H9 (cell line): Measurements from ENCODE around the gene SPRED3. TPM values are rescaled to one million over a fixed set of nuclear protein-coding genes. Genes with fewer than 3 reads are reported as not detected.

Experiments
- DNase-seq: peaks from one replicate; pipeline ENCODE4 v3.0.0-alpha.2; 2017
- H2AFZ ChIP-seq: one replicate; pipeline ENCODE4 v1.6.1; 2013; ENCODE audit warnings: mild to moderate bottlenecking, low read length, control low read depth, moderate library complexity
- H2AK5ac ChIP-seq: 2 replicates; pipeline ENCODE4 v1.6.1; 2013; ENCODE audit warnings: low read length, control low read depth, mixed read lengths; ENCODE audit not compliant: insufficient read length
- H2BK120ac ChIP-seq: one replicate; pipeline ENCODE4 v1.6.1; 2013; ENCODE audit warnings: low read depth, mild to moderate bottlenecking, low read length, control low read depth, inconsistent platforms; ENCODE audit not compliant: poor library complexity, severe bottlenecking
- H2BK12ac ChIP-seq: 2 replicates; pipeline ENCODE4 v1.6.1; 2013; ENCODE audit warnings: low read length, control low read depth, mixed read lengths, low read depth; ENCODE audit not compliant: insufficient read length
- H2BK15ac ChIP-seq: 2 replicates; pipeline ENCODE4 v1.6.1; 2013; ENCODE audit warnings: low read depth, low read length, control low read depth
- H2BK20ac ChIP-seq: one replicate; pipeline ENCODE4 v1.6.1; 2013; ENCODE audit warnings: low read depth, mild to moderate bottlenecking, low read length, control low read depth, inconsistent platforms; ENCODE audit not compliant: poor library complexity, severe bottlenecking
- H2BK5ac ChIP-seq: 2 replicates; pipeline ENCODE4 v1.6.1; 2013; ENCODE audit warnings: low read length, control low read depth, mixed read lengths; ENCODE audit not compliant: insufficient read length
- H3K14ac ChIP-seq: 2 replicates; pipeline ENCODE4 v1.6.1; 2013; ENCODE audit warnings: low read length, control low read depth; ENCODE audit not compliant: insufficient read depth
- H3K18ac ChIP-seq: 2 replicates; pipeline ENCODE4 v1.6.1; 2013; ENCODE audit warnings: low read depth, mild to moderate bottlenecking, mixed read lengths, low read length, control low read depth; ENCODE audit not compliant: insufficient read length
- H3K23ac ChIP-seq: 2 replicates; pipeline ENCODE4 v1.6.1; 2013; ENCODE audit warnings: low read length, control low read depth, mixed read lengths, low read depth; ENCODE audit not compliant: insufficient read length
- H3K23me2 ChIP-seq: 2 replicates; pipeline ENCODE4 v1.6.1; 2013; ENCODE audit warnings: low read depth, mild to moderate bottlenecking, mixed read lengths, low read length, control low read depth; ENCODE audit not compliant: insufficient read length, poor library complexity, severe bottlenecking
- H3K27ac ChIP-seq: 2 replicates; pipeline ENCODE4 v1.5.1; 2013; ENCODE audit warnings: low read length, control low read depth, mixed read lengths, low read depth; ENCODE audit not compliant: insufficient read length
- H3K27me3 ChIP-seq: 2 replicates; pipeline ENCODE4 v1.6.1; 2013; ENCODE audit warnings: low read length, control low read depth, inconsistent platforms; ENCODE audit not compliant: insufficient read depth
- H3K4ac ChIP-seq: 2 replicates; pipeline ENCODE4 v1.6.1; 2013; ENCODE audit warnings: low read depth, mild to moderate bottlenecking, control low read depth, inconsistent platforms, low read length, moderate library complexity
- H3K4me1 ChIP-seq: 2 replicates; pipeline ENCODE4 v1.6.1; 2013; ENCODE audit warnings: low read length, control low read depth, inconsistent platforms; ENCODE audit not compliant: insufficient read depth
- H3K4me2 ChIP-seq: 2 replicates; pipeline ENCODE4 v1.6.1; 2013; ENCODE audit warnings: low read length, control low read depth, mixed read lengths; ENCODE audit not compliant: insufficient read length, insufficient read depth
- H3K56ac ChIP-seq: 2 replicates; pipeline ENCODE4 v1.6.1; 2013; ENCODE audit warnings: low read depth, mild to moderate bottlenecking, mixed read lengths, low read length, control low read depth; ENCODE audit not compliant: insufficient read length
- H3K79me1 ChIP-seq: 2 replicates; pipeline ENCODE4 v1.6.1; 2013; ENCODE audit warnings: low read depth, mild to moderate bottlenecking, moderate library complexity, low read length, control low read depth, inconsistent platforms; ENCODE audit not compliant: insufficient read depth, poor library complexity, severe bottlenecking
- H3K79me2 ChIP-seq: 2 replicates; pipeline ENCODE4 v1.6.1; 2013; ENCODE audit warnings: low read length, control low read depth, inconsistent platforms; ENCODE audit not compliant: insufficient read depth
- H3K9ac ChIP-seq: 2 replicates; pipeline ENCODE4 v1.6.1; 2013; ENCODE audit warnings: low read length, control low read depth, mixed read lengths; ENCODE audit not compliant: insufficient read length; ENCODE audit errors: extremely low read depth
- H3K9me3 ChIP-seq: one replicate; pipeline ENCODE4 v1.6.1; 2013; ENCODE audit warnings: low read depth, low read length, inconsistent platforms; ENCODE audit not compliant: control insufficient read depth
- H3T11ph ChIP-seq: one replicate; pipeline ENCODE4 v1.6.1; 2013; ENCODE audit warnings: mild to moderate bottlenecking, low read length, control low read depth, inconsistent platforms
- H4K20me1 ChIP-seq: one replicate; pipeline ENCODE4 v1.6.1; 2013; ENCODE audit not compliant: control insufficient read depth, insufficient read length, insufficient read depth
- H4K5ac ChIP-seq: 2 replicates; pipeline ENCODE4 v1.6.1; 2013; ENCODE audit warnings: low read depth, mild to moderate bottlenecking, mixed read lengths, low read length, control low read depth; ENCODE audit not compliant: insufficient read length
- H4K8ac ChIP-seq: replicated peaks from 2 replicates; pipeline ENCODE4 v1.6.1; 2013; ENCODE audit warnings: low read length, control low read depth, mixed read lengths, low read depth; ENCODE audit not compliant: insufficient read length
- H4K91ac ChIP-seq: 2 replicates; pipeline ENCODE4 v1.6.1; 2013; ENCODE audit warnings: low read depth, mild to moderate bottlenecking, moderate library complexity, mixed read lengths, low read length, control low read depth; ENCODE audit not compliant: insufficient read length
- H3K27ac Mint-ChIP-seq, 3 experiments: 2 replicates in 2 of 3; 3 replicates in 1 of 3; pipeline ENCODE4 v1.8.0; 2020 to 2021; ENCODE audit warnings: mixed read lengths in 3 of 3, mild to moderate bottlenecking in 1 of 3, moderate library complexity in 1 of 3
- H3K27me3 Mint-ChIP-seq: 2 replicates; pipeline ENCODE4 v1.8.0; 2021; ENCODE audit warnings: low read depth, mild to moderate bottlenecking, moderate library complexity, mixed read lengths
- H3K36me3 Mint-ChIP-seq, 3 experiments: 2 replicates in 2 of 3; 3 replicates in 1 of 3; pipeline ENCODE4 v1.8.0; 2020 to 2021; ENCODE audit warnings: low read depth in 3 of 3, mixed read lengths in 3 of 3; ENCODE audit not compliant: insufficient read depth in 1 of 3
- H3K4me1 Mint-ChIP-seq, 2 experiments: 2 replicates each; pipeline ENCODE4 v1.8.0; 2020; ENCODE audit warnings: mixed read lengths in 2 of 2
- H3K4me3 Mint-ChIP-seq, 2 experiments: 2 replicates in 1 of 2; 3 replicates in 1 of 2; pipeline ENCODE4 v1.8.0; 2020 to 2021; ENCODE audit warnings: mild to moderate bottlenecking in 2 of 2, mixed read lengths in 2 of 2, moderate library complexity in 1 of 2
- H3K9me3 Mint-ChIP-seq, 2 experiments: 2 replicates in 1 of 2; 3 replicates in 1 of 2; pipeline ENCODE4 v1.8.0; 2020; ENCODE audit warnings: mild to moderate bottlenecking in 2 of 2, mixed read lengths in 2 of 2, moderate library complexity in 1 of 2
- WGBS: extraction: QIAGEN DNeasy Blood & Tissue Kit; methylation state at CpG from one replicate; pipeline ENCODE4 v1.1.7; 2013; ENCODE audit warnings: missing lambda C conversion rate, low lambda C conversion rate, mixed read lengths; ENCODE audit not compliant: insufficient read length; ENCODE audit errors: extremely low coverage; 5-methylcytosine and 5-hydroxymethylcytosine counted together
- total RNA-seq: library from RNA; stranded (reverse); gene quantifications from 2 replicates; pipeline ENCODE4 v1.2.1, GENCODE V29; 2021
- TF ChIP-seq, protein P1 (sequence below): fragments of 200-600 bp; sonication (generic); conservative IDR thresholded peaks from 3 replicates; pipeline ENCODE4 v1.8.0; 2021; ENCODE audit warnings: antibody characterized with exemption, mild to moderate bottlenecking

SPRED3 gene
- total RNA-seq, 1 experiment from 2014 or later = 16.4 TPM

DNA sequence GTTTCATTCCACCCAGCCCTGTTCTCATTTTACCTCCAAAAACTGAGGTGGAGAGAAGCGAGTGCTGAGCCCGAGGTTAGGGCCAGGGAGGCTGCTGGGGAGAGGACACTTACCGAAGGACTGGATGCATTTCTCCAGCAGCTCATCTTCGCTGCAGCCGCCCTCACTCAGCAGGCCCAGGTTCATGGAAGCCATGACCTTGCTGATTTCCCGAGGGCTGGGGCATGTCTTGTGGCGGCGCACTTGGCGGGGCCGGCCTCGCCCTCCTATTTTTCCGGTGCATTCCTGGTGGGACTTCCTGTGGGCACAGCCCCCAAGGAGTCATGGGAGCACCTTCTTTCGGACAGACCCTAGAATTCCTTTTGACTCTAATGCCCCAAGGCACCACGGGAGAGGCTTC, 33.4 kb downstream of the SPRED3 start:
- H3K14ac ChIP-seq = 0 out of 2 replicates have a peak overlapping the region, but pooled peaks have one; percentile 54
- no peak overlapping the region for H2BK12ac ChIP-seq
- no peak overlapping the region for H3K4me2 ChIP-seq
- H3K79me1 ChIP-seq = no peaks in the 10 kb centered on the region
- no peak overlapping the region for H3T11ph ChIP-seq
- no peak overlapping the region for H2AK5ac ChIP-seq
- no peaks in the 10 kb centered on the region for H3K79me2 ChIP-seq
- H3K23me2 ChIP-seq = peaks cover 14% of the 10 kb centered on the region
- no peak overlapping the region for H4K91ac ChIP-seq
- H3K56ac ChIP-seq = no peak overlapping the region
- H3K18ac ChIP-seq = no peak overlapping the region
- H3K4me3 Mint-ChIP-seq = no peak overlapping the region
- no peaks in the 10 kb centered on the region for H3K36me3 Mint-ChIP-seq
- TF ChIP-seq, protein P1, sequence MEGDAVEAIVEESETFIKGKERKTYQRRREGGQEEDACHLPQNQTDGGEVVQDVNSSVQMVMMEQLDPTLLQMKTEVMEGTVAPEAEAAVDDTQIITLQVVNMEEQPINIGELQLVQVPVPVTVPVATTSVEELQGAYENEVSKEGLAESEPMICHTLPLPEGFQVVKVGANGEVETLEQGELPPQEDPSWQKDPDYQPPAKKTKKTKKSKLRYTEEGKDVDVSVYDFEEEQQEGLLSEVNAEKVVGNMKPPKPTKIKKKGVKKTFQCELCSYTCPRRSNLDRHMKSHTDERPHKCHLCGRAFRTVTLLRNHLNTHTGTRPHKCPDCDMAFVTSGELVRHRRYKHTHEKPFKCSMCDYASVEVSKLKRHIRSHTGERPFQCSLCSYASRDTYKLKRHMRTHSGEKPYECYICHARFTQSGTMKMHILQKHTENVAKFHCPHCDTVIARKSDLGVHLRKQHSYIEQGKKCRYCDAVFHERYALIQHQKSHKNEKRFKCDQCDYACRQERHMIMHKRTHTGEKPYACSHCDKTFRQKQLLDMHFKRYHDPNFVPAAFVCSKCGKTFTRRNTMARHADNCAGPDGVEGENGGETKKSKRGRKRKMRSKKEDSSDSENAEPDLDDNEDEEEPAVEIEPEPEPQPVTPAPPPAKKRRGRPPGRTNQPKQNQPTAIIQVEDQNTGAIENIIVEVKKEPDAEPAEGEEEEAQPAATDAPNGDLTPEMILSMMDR = no peak
- no peak overlapping the region for H2BK120ac ChIP-seq
- H4K20me1 ChIP-seq = no peaks in the 10 kb centered on the region
- no CpG with 5 or more reads among the region's 14 CpGs for WGBS
- no peak overlapping the region; a peak in 1 of 7 replicates for H3K27ac Mint-ChIP-seq
- no peak overlapping the region for H2BK5ac ChIP-seq
- H4K8ac ChIP-seq = no peak overlapping the region
- no peak overlapping the region for H2BK15ac ChIP-seq
- no peak overlapping the region for H3K9ac ChIP-seq
- H3K27ac ChIP-seq = no peak overlapping the region
- DNase-seq = no peak
- no peaks in the 10 kb centered on the region for H3K9me3 ChIP-seq
- no peak overlapping the region for H3K23ac ChIP-seq
- no peak overlapping the region for H3K4ac ChIP-seq
- H3K4me1 ChIP-seq = no peaks in the 10 kb centered on the region; the same call in 1 of the 2 replicates
- H3K4me1 Mint-ChIP-seq = peaks cover 16 to 24% of the 10 kb centered on the region in 2 experiments
- H3K27me3 Mint-ChIP-seq = peaks cover 26% of the 10 kb centered on the region
- H2BK20ac ChIP-seq = no peak overlapping the region
- no peak overlapping the region for H2AFZ ChIP-seq
- no peaks in the 10 kb centered on the region for H3K27me3 ChIP-seq
- H4K5ac ChIP-seq = no peak overlapping the region
- no peaks in the 10 kb centered on the region for H3K9me3 Mint-ChIP-seq
